H1 (cell line): Measurements from ENCODE around the gene ANXA3. TPM values are rescaled to one million over a fixed set of nuclear protein-coding genes. Genes with fewer than 3 reads are reported as not detected.

Experiments used
- CTCF ChIA-PET: fragments of 300-600 bp; sonication (Branson Sonifier 250); formaldehyde crosslinking; loops from one replicate; lab custom pipeline; 2021; ENCODE audit not compliant: partially characterized antibody; lab: Charles Lee
- POLR2A ChIA-PET: fragments of 300-600 bp; sonication (Branson Sonifier 250); formaldehyde crosslinking; loops from one replicate; lab custom pipeline; 2021; ENCODE audit warnings: inconsistent platforms; ENCODE audit not compliant: partially characterized antibody; lab: Charles Lee
- DNase-seq, 2 experiments: peaks; one replicate each; pipeline versions ENCODE4 v3.0.0 to v3.0.0-alpha.2; 2010 to 2022; ENCODE audit warnings: low spot score in 2 of 2, low read depth in 1 of 2, mixed read lengths in 1 of 2
- FAIRE-seq: peaks from 2 replicates; lab custom pipeline; 2011; peaks lifted over from hg19 to GRCh38; lab: Jason Lieb, UNC
- H2AFZ ChIP-seq: 2 replicates; pipeline ENCODE4 v1.8.1; 2012; ENCODE audit warnings: low read length, inconsistent platforms
- H2AK5ac ChIP-seq: 2 replicates; pipeline ENCODE4 v1.6.1; 2013; ENCODE audit warnings: low read depth, low read length
- H2BK120ac ChIP-seq: replicated peaks from 2 replicates; pipeline ENCODE3; 2013; ENCODE audit warnings: low read depth, low read length, inconsistent platforms
- H2BK12ac ChIP-seq: 2 replicates; pipeline ENCODE4 v1.6.1; 2013; ENCODE audit warnings: low read depth, low read length
- H2BK15ac ChIP-seq: 2 replicates; pipeline ENCODE4 v1.6.1; 2013; ENCODE audit warnings: low read length
- H2BK20ac ChIP-seq: 2 replicates; pipeline ENCODE4 v1.6.1; 2013; ENCODE audit warnings: low read length
- H2BK5ac ChIP-seq: 2 replicates; pipeline ENCODE4 v1.6.1; 2013; ENCODE audit warnings: low read depth, low read length
- H3K14ac ChIP-seq: 2 replicates; pipeline ENCODE4 v1.6.1; 2013; ENCODE audit warnings: inconsistent platforms; ENCODE audit not compliant: insufficient read length
- H3K18ac ChIP-seq: 2 replicates; pipeline ENCODE4 v1.6.1; 2013; ENCODE audit warnings: low read length; ENCODE audit errors: extremely low read depth
- H3K23ac ChIP-seq: 2 replicates; pipeline ENCODE4 v1.6.1; 2013; ENCODE audit warnings: inconsistent platforms; ENCODE audit not compliant: insufficient read length
- H3K23me2 ChIP-seq: 2 replicates; pipeline ENCODE4 v1.6.1; 2013; ENCODE audit warnings: low read depth, low read length
- H3K27ac ChIP-seq: 2 replicates; pipeline ENCODE4 v1.6.1; 2011; ENCODE audit warnings: low read depth, low read length, inconsistent platforms
- H3K27me3 ChIP-seq, 4 experiments: replicated peaks in 1 of 4; 1 replicate in 1 of 4; 2 replicates in 3 of 4; pipeline versions ENCODE4 v1.6.1 to v1.8.1; 2011 to 2013; ENCODE audit warnings: low read length in 3 of 4, mild to moderate bottlenecking in 3 of 4, inconsistent platforms in 2 of 4, mixed read lengths in 2 of 4, moderate library complexity in 1 of 4; ENCODE audit not compliant: control insufficient read depth in 3 of 4, insufficient read depth in 3 of 4; ENCODE audit errors: extremely low read depth in 1 of 4
- H3K36me3 ChIP-seq, 4 experiments: 2 replicates each; pipeline versions ENCODE4 v1.6.1 to v1.8.1; 2011 to 2013; ENCODE audit warnings: mild to moderate bottlenecking in 4 of 4, low read length in 3 of 4, moderate library complexity in 2 of 4, control low read depth in 1 of 4, inconsistent platforms in 1 of 4; ENCODE audit not compliant: insufficient read depth in 4 of 4, control insufficient read depth in 2 of 4
- H3K4ac ChIP-seq: replicated peaks from 2 replicates; pipeline ENCODE3; 2013; ENCODE audit warnings: low read length, low read depth, mixed read lengths, inconsistent platforms; ENCODE audit not compliant: insufficient read length
- H3K4me1 ChIP-seq, 4 experiments: replicated peaks in 1 of 4; 1 replicate in 1 of 4; 2 replicates in 3 of 4; pipeline versions ENCODE4 v1.6.1 to v1.8.1; 2011 to 2013; ENCODE audit warnings: low read length in 3 of 4, inconsistent platforms in 2 of 4, mixed read lengths in 1 of 4; ENCODE audit not compliant: insufficient read depth in 4 of 4, control insufficient read depth in 3 of 4
- H3K4me2 ChIP-seq, 2 experiments: 2 replicates each; pipeline versions ENCODE4 v1.6.1 to v1.8.1; 2011 to 2013; ENCODE audit warnings: low read depth in 2 of 2, low read length in 2 of 2, control low read depth in 1 of 2, inconsistent platforms in 1 of 2, mild to moderate bottlenecking in 1 of 2; ENCODE audit not compliant: insufficient read depth in 1 of 2
- H3K4me3 ChIP-seq, 4 experiments: fragments of 200-600, 300-600 bp in 1 of 4; sonication (generic), shearing (Covaris generic), sonication (Bioruptor Twin) in 1 of 4; 2 replicates each; pipeline versions ENCODE4 v1.5.1 to v1.8.1; 2011 to 2016; ENCODE audit warnings: low read length in 4 of 4, low read depth in 3 of 4, control low read depth in 2 of 4, inconsistent platforms in 2 of 4, mild to moderate bottlenecking in 2 of 4, mixed read lengths in 1 of 4, moderate library complexity in 1 of 4; ENCODE audit not compliant: insufficient read depth in 2 of 4; ENCODE audit errors: extremely low read depth in 1 of 4
- H3K56ac ChIP-seq: replicated peaks from 2 replicates; pipeline ENCODE3; 2013; ENCODE audit warnings: low read depth, mild to moderate bottlenecking, mixed read lengths, low read length, inconsistent platforms; ENCODE audit not compliant: insufficient read length
- H3K79me1 ChIP-seq: 2 replicates; pipeline ENCODE4 v1.6.1; 2013; ENCODE audit warnings: low read depth, low read length, control low read depth
- H3K79me2 ChIP-seq, 2 experiments: 2 replicates each; pipeline versions ENCODE4 v1.6.1 to v1.8.1; 2012 to 2013; ENCODE audit warnings: low read length in 2 of 2, mild to moderate bottlenecking in 2 of 2, inconsistent platforms in 1 of 2; ENCODE audit not compliant: insufficient read depth in 2 of 2, control insufficient read depth in 1 of 2
- H3K9ac ChIP-seq, 4 experiments: replicated peaks in 1 of 4; 1 replicate in 1 of 4; 2 replicates in 3 of 4; pipeline versions ENCODE4 v1.6.1 to v1.8.1; 2011 to 2013; ENCODE audit warnings: low read depth in 3 of 4, low read length in 3 of 4, control low read depth in 2 of 4, mild to moderate bottlenecking in 2 of 4, moderate library complexity in 2 of 4, inconsistent platforms in 1 of 4; ENCODE audit errors: extremely low read depth in 1 of 4
- H3K9me3 ChIP-seq, 2 experiments: 2 replicates each; pipeline versions ENCODE4 v1.6.1 to v1.8.1; 2012 to 2013; ENCODE audit warnings: mild to moderate bottlenecking in 2 of 2, moderate library complexity in 2 of 2, control low read depth in 1 of 2, inconsistent platforms in 1 of 2, low read depth in 1 of 2, low read length in 1 of 2, mixed read lengths in 1 of 2; ENCODE audit not compliant: insufficient read depth in 2 of 2
- H4K20me1 ChIP-seq, 2 experiments: replicated peaks in 1 of 2; 2 replicates each; pipeline versions ENCODE3 to v1.8.1; 2011 to 2013; ENCODE audit warnings: inconsistent platforms in 2 of 2, low read length in 2 of 2, mild to moderate bottlenecking in 1 of 2; ENCODE audit not compliant: insufficient read depth in 2 of 2, control insufficient read depth in 1 of 2
- H4K5ac ChIP-seq: 2 replicates; pipeline ENCODE4 v1.6.1; 2013; ENCODE audit warnings: low read length, low read depth, mixed read lengths, inconsistent platforms; ENCODE audit not compliant: insufficient read length
- H4K8ac ChIP-seq: 2 replicates; pipeline ENCODE4 v1.8.0; 2013; ENCODE audit warnings: mild to moderate bottlenecking, moderate library complexity, low read length, inconsistent platforms; ENCODE audit not compliant: insufficient read depth; ENCODE audit errors: extremely low read depth
- H4K91ac ChIP-seq: replicated peaks from 2 replicates; pipeline ENCODE3; 2013; ENCODE audit warnings: low read length, mixed read lengths, inconsistent platforms; ENCODE audit not compliant: insufficient read length
- CBX8 ChIP-seq: fragments of 300-800, 300-1000 bp; sonication (generic); IDR thresholded peaks from 2 replicates; pipeline ENCODE4 v1.7.1; 2016; ENCODE audit warnings: low read depth, low read length, borderline replicate concordance
- CHD2 ChIP-seq: IDR thresholded peaks from 2 replicates; pipeline ENCODE4 v1.6.1; 2012; ENCODE audit warnings: low read length, improper control_type of control experiment
- JUN ChIP-seq: IDR thresholded peaks from 2 replicates; pipeline ENCODE4 v1.6.1; 2011; ENCODE audit warnings: low read depth, mild to moderate bottlenecking, improper control_type of control experiment, low read length
- KDM1A ChIP-seq: fragments of 200-600, 300-600 bp; sonication (generic); IDR thresholded peaks from 2 replicates; pipeline ENCODE4 v1.7.1; 2016; ENCODE audit warnings: mild to moderate bottlenecking, low read length, borderline replicate concordance
- SP4 ChIP-seq: IDR thresholded peaks from 2 replicates; pipeline ENCODE4 v1.6.1; 2012; ENCODE audit warnings: low read length, inconsistent platforms
- WGBS, 2 experiments: shearing (Covaris generic) in 1 of 2; methylation state at CpG; one replicate each; pipeline versions ENCODE4 v1.1.6 to v1.1.7; 2013 to 2015; ENCODE audit warnings: low lambda C conversion rate in 2 of 2, mixed read lengths in 2 of 2, inconsistent platforms in 1 of 2, low coverage in 1 of 2, missing lambda C conversion rate in 1 of 2; ENCODE audit not compliant: insufficient replicate concordance in 2 of 2, insufficient coverage in 1 of 2, insufficient read length in 1 of 2; ENCODE audit errors: extremely low coverage in 1 of 2, missing lambda C conversion rate in 1 of 2; 5-methylcytosine and 5-hydroxymethylcytosine counted together
- polyA plus RNA-seq, 7 experiments: library from polyadenylated mRNA; depleted of rRNA in 3 of 7; stranded (reverse) in 5 of 7; unstranded in 2 of 7; fragments of >200 nt in 5 of 7; fragments of 200-250 nt in 2 of 7; gene quantifications; 1 replicate in 5 of 7; 2 replicates in 1 of 7; 4 replicates in 1 of 7; pipeline versions ENCODE4 v1.2.1 to v1.2.3, GENCODE V29; 2011 to 2013; ENCODE audit warnings: missing spikeins in 2 of 7, mixed read lengths in 2 of 7
- total RNA-seq: library from RNA; stranded (reverse); fragmentation: NEBNext Ultra II Directional; extraction: Animal tissue kit (Norgen Biotek cat#: 25700); gene quantifications from 2 replicates; pipeline ENCODE4 v1.2.1, GENCODE V29; 2021

ANXA3 gene
- total and polyA plus RNA-seq, 2 of the 8 experiments (the other 6 are each of a cell fraction or from before 2014, with no cell fraction given) = 10.3 to 27.3 TPM

GRCh38 chr4:78616046-78616498 is 64.5 kb downstream of the ANXA3 start:
- 93% methylated on average over 7 of the region's 7 CpGs; no CpG with 5 or more reads in 1 of the 2 experiments for WGBS, 2 experiments
- H3K9me3 ChIP-seq = no peaks in the 10 kb centered on the region

More at GRCh38 chr4:78616046-78616498, 64.5 kb downstream of the ANXA3 start:
- no peak for TF ChIP-seq KDM1A
- no peak for TF ChIP-seq CHD2
- no peak for TF ChIP-seq CBX8
- TF ChIP-seq JUN = no peak
- no peak for TF ChIP-seq SP4
- Histone ChIP-seq H2BK15ac (no peak overlapping the region), H3K9ac (no peak overlapping the region), H3K4ac (no peak overlapping the region), H2AFZ (no peak overlapping the region), H3K4me1 (no peaks in the 10 kb centered on the region), H4K20me1 (no peaks in the 10 kb centered on the region), H3K36me3 (no peaks in the 10 kb centered on the region), H3K4me2 (no peak overlapping the region), H3K4me3 (no peak overlapping the region), H2BK120ac (no peak overlapping the region), H2BK20ac (no peak overlapping the region), H3K18ac (no peak overlapping the region), H3K56ac (no peak overlapping the region), H3K14ac (no peak overlapping the region), H3K23ac (no peak overlapping the region), H2BK5ac (no peak overlapping the region), H3K23me2 (no peaks in the 10 kb centered on the region), H3K27ac (no peak overlapping the region), H3K79me2 (no peaks in the 10 kb centered on the region), H4K8ac (no peak overlapping the region), H2BK12ac (no peak overlapping the region), H4K5ac (no peak overlapping the region), H4K91ac (no peak overlapping the region), H3K79me1 (no peaks in the 10 kb centered on the region), H3K27me3 (no peaks in the 10 kb centered on the region), H2AK5ac (no peak overlapping the region)
- ChIA-PET CTCF (interaction anchor here (1.2 to 4.1 kb wide), 7 partner anchors 11 to 307 kb away, joined by 3 to 14 read pairs (median 7); no protein-coding TSS in a partner anchor), POLR2A (no interaction called here)
- FAIRE-seq (no peak), DNase-seq (no peak)
